HG03066 (cell line): ENCODE results near the gene SCMH1.
"Not testable (repeated sequence)": the region's sequence is repeated elsewhere in the genome, so short reads cannot be mapped to it uniquely, and the experiment has no call there.

ENCODE experiments used
- ATAC-seq: cut with Tn5 transposase; IDR thresholded peaks from one replicate; pipeline ENCODE4 v1.9.1; 2021; ENCODE audit warnings: low read depth; ENCODE audit not compliant: unreplicated experiment

SCMH1 gene

DNA sequence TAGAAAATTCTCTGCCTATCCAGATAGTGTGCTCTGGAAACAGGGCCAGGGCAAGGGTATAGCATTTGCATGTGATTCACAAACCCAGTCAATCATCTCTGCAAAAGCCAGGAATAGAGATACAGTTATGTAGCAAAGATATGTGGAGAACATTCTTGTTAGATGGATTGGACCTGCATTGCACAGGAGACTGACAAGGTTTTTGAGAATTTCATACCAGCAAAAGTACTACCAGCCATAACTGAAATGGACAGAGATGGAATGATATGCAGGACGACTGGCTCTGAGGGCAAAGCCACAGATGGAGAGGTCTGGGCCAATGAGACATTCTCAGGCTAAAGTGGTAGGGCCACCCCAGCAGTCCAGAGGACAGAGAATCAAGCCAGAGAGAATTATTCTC is 24.7 kb downstream of the SCMH1 start:
- ATAC-seq = no peak

- ATAC-seq = no peak
Observed at GRCh38 chr1:41215623-41216022, 26.5 kb downstream of the SCMH1 start.

DNA sequence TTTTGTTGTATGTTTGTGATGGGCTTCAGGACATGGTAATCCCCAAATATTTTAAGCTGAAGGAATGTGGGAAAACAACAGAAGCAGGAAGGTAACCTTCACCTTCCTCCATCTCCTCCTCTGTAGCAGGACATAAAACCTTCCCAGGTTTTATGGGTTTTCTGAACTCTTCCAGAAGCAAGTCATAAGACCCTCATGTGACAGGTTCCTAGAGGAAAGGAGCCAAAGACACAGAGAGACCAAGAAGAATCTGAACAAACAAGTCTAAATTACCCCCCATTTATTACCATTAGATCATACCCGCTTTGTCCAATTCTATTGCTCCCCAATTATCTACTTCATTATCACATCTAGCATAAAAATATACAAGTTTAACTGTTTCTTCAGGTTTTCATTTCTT is 28.8 kb downstream of the SCMH1 start:
- no peak for ATAC-seq

DNA sequence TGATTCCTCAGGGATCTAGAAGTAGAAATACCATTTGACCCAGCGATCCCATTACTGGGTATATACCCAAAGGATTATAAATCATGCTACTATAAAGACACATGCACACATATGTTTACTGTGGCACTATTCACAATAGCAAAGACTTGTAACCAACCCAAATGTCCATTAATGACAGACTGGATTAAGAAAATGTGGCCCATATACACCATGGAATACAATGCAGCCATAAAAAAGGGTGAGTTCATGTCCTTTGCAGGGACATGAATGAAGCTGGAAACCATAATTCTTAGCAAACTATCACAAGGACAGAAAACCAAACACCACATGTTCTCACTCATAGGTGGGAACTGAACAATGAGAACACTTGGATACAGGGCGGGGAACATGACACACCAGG is 30.5 kb downstream of the SCMH1 start:
- not testable (repeated sequence) for ATAC-seq

- not testable (repeated sequence) for ATAC-seq
Observed at GRCh38 chr1:41207053-41207452, 35.1 kb downstream of the SCMH1 start.

GRCh38 chr1:41200728-41201127 is 41.4 kb downstream of the SCMH1 start:
- ATAC-seq = no peak

DNA sequence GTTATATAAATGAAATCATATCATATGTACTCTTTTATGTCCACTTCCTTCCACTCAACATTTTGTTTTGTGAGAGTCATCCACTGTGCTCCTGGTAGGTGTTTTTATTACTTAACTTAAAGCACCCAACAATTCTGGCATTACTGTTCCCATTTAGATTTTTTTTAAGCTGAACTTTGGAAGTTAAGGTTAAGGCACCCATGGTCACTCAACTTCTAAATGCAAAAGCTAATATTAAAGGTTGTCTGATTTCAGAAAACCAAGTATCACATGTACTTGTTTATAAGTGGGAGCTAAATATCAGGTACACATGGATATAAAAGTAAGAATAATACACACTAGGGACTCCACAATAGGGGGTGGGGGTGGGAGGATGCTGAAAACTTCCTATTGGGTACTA is 42.7 kb downstream of the SCMH1 start:
- ATAC-seq = no peak

DNA sequence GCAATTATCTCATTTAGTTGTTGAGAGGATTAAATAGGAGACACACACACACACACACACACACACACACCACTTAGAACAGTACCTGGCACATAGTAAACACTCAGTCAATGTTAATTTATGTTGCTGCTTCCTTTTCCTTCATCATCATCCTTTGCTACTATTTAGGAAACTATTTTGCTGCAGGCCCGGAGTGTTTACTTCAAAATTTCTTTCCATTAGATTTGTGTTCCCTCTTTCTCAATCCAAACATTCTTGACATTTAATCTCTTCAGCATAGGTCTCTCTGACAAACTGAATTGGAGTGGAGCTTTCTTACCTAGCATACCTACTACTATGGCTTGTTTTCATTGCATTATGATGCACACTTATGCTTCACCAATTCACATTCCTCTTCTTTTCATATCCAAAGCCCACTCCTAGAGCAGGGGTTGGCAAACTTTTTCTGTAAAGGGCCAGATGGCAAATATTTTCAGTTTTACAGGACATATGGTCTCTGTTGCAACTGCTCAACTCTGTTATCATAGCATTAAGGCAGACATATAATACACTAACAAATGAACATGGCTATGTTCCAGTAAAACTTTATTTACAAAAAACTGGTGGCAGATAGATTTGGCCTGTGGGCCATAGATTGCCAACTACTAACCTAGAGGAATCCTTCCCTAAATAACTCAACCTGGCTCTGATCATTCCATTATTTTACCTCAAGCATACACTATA is 49.5 kb downstream of the SCMH1 start:
- ATAC-seq = no peak

- no peak for ATAC-seq
Observed at GRCh38 chr1:41184446-41184845, 57.7 kb downstream of the SCMH1 start.

GRCh38 chr1:41178230-41178629 is 63.9 kb downstream of the SCMH1 start:
- not testable (repeated sequence) for ATAC-seq

DNA sequence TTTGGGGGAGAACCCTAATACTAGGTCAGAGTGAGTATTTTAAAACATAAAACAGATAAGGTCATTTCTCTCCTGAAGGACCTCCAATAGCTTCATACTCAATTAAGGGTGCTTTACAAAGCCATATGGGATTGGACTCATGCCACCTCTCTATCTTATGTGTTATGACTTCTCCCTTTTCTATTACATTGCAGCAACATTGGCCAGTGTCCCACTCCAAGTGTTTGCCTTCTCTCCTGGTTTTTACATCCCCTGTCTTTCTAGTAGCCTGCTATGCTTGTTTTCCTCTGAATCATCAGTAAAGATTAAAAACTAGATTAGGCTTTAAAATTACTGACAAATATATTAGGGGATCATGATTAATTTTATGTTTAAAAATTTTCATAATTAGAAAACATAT is 66.6 kb downstream of the SCMH1 start:
- ATAC-seq = no peak

DNA sequence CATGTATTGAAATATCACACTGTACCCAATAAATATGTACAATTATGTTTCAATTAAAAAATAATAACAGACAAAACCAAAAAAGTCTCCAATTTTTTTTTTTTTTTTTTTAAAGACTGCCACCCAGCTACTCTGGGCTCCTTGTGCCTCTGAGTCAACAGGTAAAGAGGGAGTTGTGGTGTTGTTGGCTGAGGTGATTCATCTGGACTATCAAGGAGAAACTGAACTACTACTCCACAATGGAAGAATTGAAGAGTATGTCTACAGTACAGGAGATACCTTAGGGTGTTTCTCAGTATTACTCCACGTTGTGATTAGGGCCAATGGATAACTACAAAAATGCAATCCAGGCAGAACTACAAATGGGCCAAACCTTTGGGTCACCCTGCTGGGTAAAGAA is 67.9 kb downstream of the SCMH1 start:
- ATAC-seq = no peak

DNA sequence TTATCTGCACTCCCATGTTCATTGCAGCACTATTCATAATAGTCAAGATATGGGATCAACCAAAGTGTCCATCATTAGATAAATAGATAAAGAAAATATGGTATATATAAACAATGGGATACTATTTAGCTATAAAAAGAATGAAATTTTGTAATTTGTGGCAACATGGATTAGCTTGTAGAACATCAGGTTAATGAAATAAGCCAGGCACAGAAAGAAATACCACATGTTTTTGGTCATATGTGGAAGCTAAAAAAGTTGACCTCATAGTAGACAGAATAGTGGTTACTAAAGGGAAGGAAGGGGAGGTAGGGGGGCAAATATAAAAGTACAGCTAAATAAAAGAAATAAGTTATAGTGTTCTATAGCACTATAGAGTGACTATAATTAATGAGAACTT is 68.5 kb downstream of the SCMH1 start:
- ATAC-seq = no peak

GRCh38 chr1:41171266-41171874 is 70.7 kb downstream of the SCMH1 start:
- ATAC-seq = no peak

DNA sequence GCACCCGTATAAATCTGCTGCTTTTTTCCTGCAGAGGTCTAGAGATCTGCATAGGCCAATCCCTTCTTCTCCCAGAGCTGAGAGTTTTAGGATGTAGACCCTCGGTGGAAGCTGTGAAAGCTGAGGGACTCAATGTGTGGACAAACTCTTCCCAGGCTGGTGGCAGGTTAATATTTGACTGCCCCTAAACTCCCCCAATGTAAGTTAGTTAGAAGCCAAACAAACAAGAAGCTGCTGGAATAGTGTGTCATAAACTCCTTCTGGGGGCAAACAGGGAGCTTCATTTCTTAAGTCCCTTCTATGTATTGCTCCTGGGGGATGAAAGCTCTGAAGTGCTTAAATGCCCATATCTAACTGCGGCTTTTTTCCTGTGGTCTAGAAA is 72.3 kb downstream of the SCMH1 start:
- ATAC-seq = no peak

DNA sequence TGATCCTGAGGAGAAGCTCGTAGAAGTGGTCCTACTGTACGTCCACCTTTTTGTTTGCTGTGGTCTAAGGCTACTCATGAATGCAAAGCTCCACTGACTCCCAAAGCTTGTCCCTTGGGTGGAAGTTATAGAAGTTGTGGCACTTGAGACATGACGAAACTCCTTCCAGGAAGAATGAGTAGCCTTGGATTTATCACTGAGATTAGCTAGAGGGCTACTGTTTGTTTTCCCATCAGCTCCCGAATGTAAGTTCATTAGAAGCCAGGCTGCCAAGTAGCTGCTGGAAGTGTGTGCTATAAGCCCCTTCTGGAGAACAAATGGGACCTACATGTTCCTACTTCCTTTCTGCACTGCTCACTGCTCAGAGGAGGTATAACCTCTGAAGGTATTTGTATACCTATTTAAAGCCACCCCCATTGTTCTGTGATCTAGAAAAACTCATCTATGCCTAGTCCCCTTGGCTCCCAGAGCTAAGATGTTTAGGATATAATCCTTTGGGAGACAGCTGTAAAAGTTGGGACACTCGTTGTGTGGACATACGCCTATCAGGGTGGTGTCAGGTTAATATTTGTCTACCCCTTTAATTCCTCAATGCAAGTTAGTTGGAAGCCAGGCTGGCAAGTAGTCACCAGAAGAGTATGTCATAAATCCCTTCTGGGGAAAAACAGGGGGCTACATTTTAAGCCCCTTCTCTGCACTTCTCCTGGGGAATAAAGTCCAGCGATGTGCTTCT is 72.9 kb downstream of the SCMH1 start:
- ATAC-seq = no peak

DNA sequence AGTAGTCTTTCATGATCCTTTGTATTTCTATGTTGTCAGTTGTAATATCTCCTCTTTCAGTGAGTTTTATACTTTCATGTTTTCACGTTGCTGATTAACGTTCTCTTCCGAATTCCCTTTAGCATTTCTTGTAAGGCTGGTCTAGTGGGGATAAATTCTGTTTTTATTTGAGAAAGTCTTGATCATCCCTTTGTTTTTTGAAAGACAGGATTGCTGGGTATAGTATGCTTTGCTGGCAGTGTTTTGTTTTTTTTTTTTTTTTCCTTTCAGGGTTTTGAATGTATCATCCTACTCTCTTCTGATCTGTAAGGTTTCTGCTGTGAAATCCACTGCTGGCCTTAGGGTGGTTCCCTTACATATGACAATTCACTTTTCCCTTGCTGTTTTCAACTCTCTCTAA is 74.4 kb downstream of the SCMH1 start:
- no peak for ATAC-seq

- no peak for ATAC-seq
Observed at GRCh38 chr1:41164727-41165126, 77.4 kb downstream of the SCMH1 start.

- no peak for ATAC-seq
Observed at GRCh38 chr1:41162441-41162840, 79.7 kb downstream of the SCMH1 start.

- no peak for ATAC-seq
Observed at GRCh38 chr1:41161846-41162245, 80.3 kb downstream of the SCMH1 start.

DNA sequence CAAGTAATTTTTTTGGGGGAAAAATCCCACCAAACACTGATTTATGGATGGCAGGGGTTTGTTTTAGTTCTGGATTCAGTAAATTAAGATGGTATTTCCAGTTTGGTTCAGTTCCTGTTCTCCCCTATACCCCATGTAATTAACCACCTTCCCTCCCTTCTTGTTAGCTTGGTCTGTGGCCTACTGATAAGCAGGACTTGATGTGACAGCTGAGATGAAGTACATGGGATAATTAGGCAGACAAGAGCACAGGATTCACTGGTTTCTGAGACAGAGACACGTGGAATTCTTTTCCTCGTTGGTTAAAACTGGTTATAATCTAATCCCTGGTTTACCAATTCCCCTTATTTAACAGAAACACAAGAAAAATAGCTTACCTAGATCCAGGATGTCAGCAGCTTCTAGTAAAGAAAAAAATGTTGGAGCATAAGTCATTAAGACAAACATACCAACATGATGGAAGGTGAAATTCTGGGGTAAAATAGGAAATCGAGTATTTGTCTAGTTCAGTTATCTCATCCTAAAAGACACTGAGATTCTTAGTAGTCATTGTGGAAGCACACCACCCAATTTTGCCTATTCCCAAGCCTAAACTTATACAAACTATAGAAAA is 81.5 kb downstream of the SCMH1 start:
- ATAC-seq = no peak
